GM19351 (cell line): Measurements from ENCODE around the gene CTNNAL1.
"Not testable (repeated sequence)": the region's sequence is repeated elsewhere in the genome, so short reads cannot be mapped to it uniquely, and the experiment has no call there.

ENCODE experiments used
- ATAC-seq: cut with Tn5 transposase; IDR thresholded peaks from one replicate; pipeline ENCODE4 v1.9.1; 2021; ENCODE audit warnings: mild to moderate bottlenecking, moderate library complexity; ENCODE audit not compliant: unreplicated experiment

Gene CTNNAL1

DNA sequence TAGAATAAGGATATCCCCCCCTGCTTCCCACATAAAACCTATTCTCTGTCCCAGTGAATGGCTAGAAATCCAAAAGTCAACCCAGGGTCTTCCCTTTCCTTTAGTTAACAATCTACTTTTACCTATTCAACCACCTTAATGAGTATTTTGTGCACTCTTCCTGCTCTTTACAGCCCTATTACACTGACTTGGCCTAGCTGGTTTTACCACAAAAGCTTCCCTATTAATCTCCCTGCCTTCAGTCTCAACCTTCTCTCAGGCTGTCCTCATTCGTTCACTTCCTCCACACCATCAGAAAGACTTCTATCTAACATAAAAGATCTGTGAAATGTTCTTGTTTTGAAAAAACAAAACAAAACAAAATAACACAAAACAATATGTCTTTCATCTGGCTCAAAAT lies 16.2 kb downstream of the CTNNAL1 start:
- ATAC-seq = no peak

DNA sequence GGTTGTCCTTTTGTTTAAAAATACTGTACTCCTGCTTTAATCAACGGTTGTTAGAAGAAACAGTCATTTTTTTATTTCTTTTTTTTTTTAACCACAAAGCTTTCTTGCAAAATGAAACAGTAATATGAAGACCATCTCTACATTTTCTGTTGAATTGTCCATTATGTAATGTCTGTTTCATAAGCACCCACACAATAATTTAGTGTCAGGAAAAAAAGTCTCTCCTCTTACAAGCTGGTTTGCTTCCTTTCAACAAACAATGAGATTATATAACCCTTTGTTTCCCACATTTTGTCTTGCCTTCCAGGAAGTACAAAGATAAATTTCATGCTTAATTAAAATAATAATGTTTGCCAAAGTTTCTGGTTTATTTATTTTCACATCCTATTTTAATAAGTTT lies 16.7 kb downstream of the CTNNAL1 start:
- no peak for ATAC-seq

DNA sequence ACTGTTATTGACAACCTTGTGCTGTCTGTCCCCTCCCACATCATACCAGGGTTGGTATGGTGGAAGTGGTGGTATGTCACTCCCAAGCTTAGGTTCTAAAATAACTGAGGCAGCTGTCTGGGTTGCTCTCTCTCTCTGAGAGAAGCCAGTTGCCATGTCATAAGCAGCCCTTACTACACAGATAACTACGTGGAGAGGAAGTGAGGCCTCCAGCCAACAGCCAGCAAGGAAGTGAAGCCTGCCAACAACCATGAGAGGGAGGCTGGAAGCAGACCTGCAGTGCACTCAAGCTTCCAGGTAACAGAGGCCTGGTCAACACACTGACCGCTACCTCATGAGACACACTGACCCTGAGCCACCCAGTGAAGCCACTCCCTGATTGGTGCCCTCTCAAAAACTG lies 18.6 kb downstream of the CTNNAL1 start:
- peak; percentile 90 for ATAC-seq

DNA sequence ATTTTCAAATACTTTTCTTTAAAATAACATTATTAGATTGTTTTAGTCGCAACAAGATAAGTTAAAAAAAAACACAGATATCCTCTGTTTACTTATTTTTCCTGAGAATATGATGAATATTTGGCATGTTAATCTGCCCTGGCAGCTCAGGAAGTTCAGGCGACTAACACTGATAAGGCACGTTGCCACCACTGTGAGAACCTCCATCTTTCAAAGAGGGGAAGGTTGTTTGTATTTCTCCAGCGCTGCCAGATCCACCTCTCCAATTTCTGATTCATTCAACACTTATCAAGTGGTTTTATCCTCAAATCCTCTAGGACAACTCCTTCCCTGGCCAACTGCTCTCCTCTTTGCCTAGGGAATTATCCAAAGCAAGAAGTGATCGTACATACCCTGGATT lies 21.8 kb downstream of the CTNNAL1 start:
- ATAC-seq = no peak

DNA sequence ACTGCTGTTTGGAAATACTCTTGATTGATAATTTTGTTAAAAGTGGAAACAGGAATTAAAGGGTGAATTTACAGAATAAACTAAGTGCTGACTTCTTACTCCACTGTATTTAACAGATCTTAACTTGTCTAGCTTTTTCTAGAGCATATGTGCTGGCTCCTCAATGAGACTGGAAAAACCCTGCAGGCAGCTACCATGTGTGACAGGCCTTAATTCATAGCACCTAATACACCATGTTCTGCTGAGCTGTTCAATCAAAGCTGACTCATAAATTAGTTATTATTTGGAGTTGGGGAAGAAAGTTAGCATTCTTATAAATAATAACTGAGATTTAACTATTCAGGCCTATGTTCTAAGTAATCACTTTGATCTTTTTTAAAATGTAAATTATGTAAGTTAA lies 29.4 kb downstream of the CTNNAL1 start:
- no peak for ATAC-seq

DNA sequence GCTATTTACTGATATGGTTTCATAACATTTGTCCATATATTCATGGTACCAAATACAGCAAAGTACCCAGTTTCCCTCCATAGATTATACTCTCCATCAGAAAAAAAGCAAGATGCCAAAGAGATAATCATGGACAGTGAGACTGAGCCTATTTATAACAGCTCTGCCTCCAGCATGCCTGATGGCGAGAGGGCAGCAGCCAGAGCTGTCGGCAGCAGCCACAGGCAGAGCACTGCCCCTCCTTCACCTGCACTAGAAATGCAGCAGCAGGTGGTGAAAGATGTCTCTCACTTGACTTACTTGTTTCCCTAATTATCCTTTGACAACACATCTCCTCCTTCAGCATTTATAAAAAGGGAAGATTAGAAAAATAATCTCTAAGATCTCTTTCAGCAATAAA lies 32.4 kb downstream of the CTNNAL1 start:
- ATAC-seq = no peak

DNA sequence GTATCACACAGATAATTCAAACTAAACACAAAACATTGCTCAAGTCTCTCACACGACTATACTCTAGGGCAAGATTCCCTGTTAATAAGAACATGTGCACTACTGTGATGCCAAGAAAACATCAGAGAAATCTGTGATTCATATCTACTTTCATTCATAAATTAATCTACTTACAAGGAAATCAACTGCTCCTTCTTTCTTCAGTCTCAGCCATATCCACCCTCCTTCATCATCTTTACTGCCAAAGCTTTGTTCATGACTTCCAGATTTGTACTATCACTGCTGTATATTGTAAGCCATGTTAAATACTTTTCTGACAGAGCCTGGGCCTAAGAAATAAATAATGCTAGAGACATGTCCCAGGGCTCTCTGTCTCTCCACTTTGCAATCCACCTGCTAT lies 35.1 kb downstream of the CTNNAL1 start:
- no peak for ATAC-seq

DNA sequence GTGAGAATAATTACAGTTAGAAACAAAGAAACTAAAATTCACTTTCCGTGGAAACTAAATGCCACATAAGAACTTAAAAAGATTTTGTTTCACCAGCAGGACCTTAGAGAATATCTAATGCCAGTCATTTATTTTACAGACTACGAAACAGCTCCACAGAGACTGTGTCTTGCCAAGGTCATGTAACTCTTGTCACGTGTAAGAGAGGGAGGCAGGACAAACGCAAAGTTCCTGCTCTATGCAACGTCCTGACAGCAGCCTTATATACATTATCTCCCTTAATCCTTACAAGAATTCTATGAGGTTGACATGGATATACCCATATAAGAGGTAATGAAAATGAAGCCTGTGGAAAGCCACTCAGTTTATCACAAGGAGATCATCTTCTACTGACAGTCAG lies 39.4 kb downstream of the CTNNAL1 start:
- ATAC-seq = no peak

DNA sequence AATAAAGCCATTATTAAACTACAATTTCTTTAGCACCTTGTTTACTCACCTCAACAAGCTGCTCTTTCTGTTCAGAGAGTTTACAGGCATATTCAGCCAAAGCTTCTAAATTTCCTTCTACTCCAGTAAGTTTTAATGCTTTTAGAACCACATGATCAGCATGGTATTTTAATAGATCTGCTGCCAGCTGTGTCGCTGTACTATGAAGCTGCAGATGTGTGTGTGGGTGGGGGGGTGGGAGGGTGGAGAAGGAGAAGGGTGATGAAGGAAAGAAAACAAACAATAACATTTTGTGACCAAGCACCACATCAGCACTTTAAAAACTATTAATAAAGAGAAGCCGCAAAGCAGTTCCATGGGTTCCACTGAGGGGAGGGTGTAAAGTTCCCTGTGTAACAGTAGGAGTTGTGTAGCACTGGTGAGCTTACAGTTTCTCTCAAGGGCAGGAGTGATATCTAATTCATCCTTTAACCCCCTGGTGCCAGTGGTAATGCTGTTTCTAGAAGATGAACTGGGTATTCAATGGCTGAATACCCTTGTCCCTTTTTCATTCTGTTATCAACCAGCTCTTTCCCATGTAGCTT lies 40.6 kb downstream of the CTNNAL1 start:
- ATAC-seq = no peak

DNA sequence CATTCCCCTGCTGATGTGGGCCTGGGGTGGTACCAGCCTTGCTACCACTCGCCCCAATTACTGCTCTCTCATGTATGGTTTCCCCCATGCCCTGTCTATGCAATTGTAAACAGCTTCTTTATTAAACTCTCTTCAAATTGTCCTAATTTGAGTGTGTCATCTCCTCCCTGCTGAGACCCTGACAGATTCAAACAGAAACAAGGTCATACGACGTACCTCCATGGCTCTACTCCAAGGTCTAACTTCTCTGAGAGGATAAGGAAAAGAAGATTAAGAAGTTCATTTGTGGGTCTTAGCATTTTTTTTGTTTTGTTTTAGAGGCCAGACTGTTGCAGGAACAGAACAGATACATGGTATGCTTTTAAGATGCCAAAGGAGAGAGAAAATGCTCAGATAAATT lies 41.1 kb downstream of the CTNNAL1 start:
- no peak for ATAC-seq

DNA sequence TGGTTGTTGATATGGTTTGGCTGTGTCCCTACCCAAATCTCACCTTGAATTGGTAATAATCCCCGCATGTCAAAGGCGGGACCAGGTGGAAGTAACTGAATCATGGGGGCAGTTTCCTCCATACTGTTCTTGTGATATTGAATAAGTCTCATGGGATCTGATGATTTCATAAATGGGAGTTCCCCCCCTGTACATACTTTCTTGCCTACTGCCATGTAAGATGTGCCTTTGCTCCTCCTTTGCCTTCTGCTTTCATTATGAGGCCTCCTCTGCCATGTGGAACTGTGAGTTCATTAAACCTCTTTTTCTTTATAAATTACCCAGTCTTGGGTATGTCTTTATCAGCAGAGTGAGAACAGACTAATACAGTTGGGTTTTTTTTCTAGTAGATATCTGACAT lies 41.9 kb downstream of the CTNNAL1 start:
- ATAC-seq = not testable (repeated sequence)

DNA sequence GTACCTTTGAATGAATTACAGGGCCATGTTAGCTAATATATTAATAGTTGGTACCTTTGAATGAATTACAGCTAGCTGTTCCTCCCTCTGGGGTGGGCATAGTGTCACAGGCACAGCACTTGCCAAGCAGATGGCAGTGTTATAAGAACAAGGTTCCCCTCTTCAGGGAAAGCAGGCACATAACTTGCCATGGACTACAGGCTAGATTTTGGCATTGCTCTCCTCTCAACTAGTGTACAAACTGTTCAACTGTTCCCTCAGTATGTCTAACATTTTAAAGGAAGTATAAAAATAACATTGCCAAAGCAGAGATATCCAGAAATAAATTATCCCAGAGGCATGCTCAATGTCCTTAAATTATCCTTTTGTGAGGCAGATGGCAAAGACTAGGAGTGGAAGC lies 45.4 kb downstream of the CTNNAL1 start:
- ATAC-seq = no peak

DNA sequence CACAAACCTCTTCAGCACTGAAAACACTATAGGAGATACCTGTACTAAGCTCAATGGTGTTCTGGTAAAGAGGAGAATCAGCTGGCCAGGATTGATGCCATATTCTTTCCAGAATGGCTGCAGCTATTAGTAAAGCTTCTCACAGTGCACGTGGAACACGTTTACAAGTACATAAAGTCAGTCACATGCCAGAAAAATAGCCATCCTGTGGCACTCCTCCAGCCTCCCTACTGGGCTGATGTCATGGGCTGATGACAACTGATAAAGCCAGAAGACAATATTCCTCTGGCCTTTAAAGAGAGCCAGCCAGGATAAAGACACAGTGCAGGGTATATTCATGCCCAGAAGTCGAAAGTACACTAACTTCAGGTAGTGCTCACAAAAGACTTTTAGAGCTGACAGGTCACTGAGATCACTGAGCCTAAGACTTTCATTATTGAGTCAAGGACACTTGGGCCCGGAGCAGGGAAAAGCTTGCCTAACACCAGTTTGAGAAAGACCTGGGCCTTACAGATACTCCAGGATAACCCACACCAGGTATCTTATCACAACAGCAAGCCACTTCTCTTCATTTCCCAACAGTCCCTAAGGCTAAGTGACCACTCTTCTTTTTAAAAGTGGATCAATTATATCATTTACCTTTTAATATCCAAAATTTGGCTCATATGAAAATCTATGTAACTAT lies 49.7 kb downstream of the CTNNAL1 start:
- no peak for ATAC-seq

DNA sequence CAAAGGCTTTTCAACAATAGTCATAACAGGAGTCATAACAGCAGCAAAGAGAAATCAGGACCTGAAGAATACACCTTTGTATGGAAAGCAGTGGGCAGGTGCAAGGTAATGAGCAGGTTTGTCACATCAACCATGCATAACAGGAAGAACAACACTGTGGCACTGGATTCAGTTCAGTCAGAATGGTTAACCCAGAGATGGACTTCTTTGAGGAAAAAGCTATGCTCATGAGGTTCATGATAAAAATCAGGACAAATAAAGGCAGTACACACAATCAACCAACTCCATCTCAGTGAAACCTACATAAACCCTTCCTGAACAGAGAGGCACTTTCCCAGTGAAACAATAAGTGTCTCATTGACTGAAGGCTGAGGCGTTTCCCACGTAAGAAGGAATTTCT lies 52.1 kb downstream of the CTNNAL1 start:
- no peak for ATAC-seq

DNA sequence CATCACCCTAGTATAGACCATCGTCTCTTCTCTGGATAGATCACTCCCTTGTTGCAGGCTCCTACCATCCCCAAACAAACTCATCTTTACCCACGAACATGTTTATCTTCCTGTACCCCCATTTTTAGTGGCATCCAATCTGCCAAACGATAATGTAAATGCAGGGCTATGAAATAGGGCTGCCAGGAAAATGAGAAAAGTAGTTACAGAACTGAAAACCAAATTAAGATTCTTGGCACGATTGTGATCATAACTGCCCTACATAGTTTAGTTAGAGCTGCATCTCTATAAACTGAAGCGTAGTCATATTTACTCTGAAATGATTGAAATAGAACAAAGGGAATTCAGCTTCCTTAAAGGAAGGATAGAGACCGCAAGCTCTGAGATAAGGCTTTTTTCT lies 53.0 kb downstream of the CTNNAL1 start:
- no peak for ATAC-seq

DNA sequence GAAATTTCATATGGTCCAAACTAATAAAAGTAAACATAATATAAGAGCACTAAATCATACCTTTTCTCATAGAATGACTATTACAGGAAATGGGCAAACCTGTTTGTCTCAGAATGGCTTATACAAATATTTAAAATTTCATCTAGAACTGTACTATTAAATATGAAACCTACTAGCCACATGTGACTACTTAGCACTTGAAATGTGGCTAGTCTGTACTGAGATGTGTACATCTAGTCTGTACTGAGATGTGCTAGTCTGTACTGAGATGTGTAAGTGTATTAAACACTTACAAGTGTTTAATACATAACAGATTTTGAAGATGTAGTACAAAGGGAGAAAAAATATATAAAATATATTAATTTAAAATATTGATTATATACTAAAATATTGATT lies 56.7 kb downstream of the CTNNAL1 start:
- ATAC-seq = peak; percentile 43

DNA sequence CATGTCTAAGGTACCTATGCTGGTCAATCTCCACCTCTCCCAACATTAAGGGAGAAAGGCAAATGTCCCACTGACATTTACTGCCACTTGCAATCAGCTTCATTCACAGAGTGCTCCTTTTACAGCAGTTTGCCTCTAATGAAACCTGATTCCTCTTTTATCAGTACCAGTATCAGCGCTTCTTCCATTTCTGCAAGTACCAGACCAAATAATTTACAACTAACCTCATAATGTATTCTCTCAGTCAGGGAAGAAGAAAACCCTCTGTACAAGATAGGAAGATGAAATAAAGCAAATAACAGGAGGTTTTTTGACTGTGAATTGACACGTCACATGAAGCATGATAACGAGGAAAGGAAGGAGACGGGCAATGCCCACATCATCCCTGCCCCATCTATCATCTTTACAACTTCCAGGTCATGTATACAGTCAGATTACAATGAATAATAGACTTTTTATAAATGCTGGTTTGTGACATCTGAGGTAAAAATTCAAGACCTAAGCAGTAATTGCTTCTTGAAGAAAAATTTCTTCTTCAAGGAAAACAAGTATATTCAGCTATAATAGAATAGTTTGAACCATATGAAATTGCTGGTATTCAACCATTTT lies 57.2 kb downstream of the CTNNAL1 start:
- ATAC-seq = no peak

DNA sequence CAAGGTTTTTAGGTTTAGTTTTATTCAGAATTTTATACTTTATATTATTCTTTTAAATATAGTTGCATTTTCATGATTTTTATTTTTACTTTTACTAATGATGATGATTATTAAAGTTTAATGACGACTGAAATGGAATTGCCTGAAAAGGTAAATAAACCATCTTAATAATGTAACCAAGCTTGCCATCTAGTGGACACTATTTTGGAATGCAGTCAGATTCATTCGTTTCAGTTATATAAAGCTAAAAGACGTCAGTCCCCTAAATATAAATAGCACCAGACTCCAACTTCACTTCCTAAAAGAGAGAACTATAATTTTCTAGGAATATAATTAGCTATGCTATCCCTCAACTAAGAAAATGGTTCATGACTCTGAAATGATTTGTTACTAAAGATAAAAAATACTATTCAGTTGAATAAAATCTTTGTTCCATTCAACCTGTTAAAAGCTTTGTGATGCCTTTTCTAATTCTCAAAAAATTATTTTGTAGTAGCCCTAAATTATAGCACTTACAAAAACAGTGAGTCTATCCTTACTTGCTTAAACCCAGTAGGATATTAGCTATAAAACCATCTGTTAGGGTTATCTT lies 59.2 kb downstream of the CTNNAL1 start:
- no peak for ATAC-seq

DNA sequence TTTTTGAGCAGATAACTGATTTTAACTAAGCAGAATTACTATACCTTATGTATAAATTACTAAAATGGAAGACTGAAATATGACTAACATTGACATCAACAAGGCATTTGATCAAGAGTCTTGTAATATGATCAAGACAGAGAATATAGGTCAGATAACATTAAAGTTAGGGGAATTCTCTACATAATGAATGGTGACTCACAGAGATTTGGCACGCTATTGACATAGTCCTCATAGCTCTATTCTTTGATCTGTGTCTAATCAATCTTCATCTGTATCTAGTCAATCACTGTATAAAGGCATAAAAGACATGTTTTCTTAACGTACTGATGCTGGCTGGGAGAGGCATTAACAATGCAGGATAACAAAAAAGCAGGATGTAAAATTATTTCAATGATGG lies 61.7 kb downstream of the CTNNAL1 start:
- no peak for ATAC-seq

DNA sequence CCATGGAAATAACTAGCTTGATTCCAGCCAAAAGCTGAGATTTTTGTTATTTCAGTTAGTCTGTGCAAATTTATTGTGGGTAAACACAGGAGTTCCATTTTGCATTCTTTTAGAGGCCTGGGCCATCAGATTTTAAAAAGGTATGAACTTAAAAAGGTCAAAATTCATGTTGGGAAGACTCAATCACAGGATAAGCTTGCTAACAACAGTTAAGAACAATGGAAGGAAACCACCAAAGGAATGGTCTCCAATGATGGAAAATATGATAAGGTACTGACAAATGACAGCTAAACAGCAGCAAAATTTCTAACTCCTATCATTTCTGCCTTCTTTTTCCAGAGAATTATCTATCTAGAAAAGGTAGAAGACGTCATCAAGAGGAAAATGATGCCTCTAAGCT lies 63.1 kb downstream of the CTNNAL1 start:
- ATAC-seq = no peak

DNA sequence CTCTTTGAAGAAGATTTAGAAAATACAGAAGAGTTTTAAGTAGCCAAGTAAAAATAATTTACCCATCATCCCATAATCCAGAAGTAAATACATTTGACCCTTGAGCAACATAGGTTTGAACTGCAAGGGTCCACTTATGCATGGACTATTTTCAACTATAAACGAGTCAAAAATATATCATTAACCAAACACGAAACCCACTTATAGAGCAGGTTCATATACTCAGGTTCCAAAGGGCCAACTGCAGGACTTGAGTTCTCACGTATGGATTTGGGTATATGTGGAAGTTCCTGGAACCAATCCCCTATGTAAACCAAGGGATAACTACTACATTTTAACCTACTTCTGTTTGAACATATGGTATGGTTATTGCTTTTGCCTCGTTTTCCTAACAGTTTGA lies 73.3 kb downstream of the CTNNAL1 start:
- no peak for ATAC-seq

DNA sequence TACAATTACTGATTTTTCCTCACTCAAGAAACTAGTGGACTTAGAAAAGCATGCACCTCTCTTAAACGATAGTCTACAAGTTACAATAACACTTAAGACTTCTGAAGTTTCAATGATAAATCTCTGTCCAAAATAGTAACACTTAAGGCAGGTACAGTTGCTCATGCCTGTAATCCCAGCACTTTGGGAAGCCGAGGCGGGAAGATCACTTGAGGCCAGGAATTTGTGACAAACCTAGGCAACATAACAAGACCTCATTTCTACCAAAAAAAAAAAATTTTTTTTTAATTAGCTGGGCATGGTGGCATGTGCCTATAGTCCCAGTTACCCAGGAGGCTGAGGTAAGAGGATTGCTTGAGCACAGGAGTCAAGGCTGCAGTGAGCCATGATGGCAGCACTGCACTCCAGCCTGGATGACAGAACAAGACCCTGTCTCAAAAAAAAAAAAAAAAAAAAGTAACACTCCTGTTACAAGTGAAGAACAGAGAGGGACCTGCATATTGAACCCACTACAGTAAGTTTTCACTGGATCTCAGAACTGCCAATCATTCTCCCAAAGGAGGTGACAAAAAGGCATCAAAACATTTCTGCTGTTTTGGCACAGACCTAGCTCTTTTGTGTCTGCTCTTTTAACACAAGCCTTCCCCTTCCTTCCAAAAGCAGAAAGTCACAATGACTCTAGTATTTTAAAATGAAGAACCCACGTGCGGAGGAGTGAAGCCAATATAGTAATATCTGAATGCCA lies 75.6 kb downstream of the CTNNAL1 start:
- no peak for ATAC-seq
